ENCODE results near the gene PHF19.

Gene PHF19

GRCh38 chr9:120892748-120893610, 16.0 kb upstream of the PHF19 start:
- no peak for DNase-seq (ENCODE audit: extremely low read depth in 1 of 2, low read depth in 1 of 2)

GRCh38 chr9:120891884-120892747, 15.1 kb upstream of the PHF19 start:
- DNase-seq (ENCODE audit: extremely low read depth in 1 of 2, low read depth in 1 of 2), result no peak

GRCh38 chr9:120891245-120891883, 14.4 kb upstream of the PHF19 start:
- no peak for DNase-seq (ENCODE audit: extremely low read depth in 1 of 2, low read depth in 1 of 2)

- DNase-seq (ENCODE audit: extremely low read depth in 1 of 2, low read depth in 1 of 2), result no peak
Measured at GRCh38 chr9:120890320-120891244, 13.6 kb upstream of the PHF19 start.

- DNase-seq (ENCODE audit: extremely low read depth in 1 of 2, low read depth in 1 of 2), result no peak
Measured at GRCh38 chr9:120889606-120890271, 12.8 kb upstream of the PHF19 start.

- no peak for DNase-seq (ENCODE audit: extremely low read depth in 1 of 2, low read depth in 1 of 2)
Measured at GRCh38 chr9:120888626-120889025, 11.6 kb upstream of the PHF19 start.

- no peak for DNase-seq (ENCODE audit: extremely low read depth in 1 of 2, low read depth in 1 of 2)
Measured at GRCh38 chr9:120886490-120886967, 9.5 kb upstream of the PHF19 start.

- no peak for DNase-seq (ENCODE audit: extremely low read depth in 1 of 2, low read depth in 1 of 2)
Measured at GRCh38 chr9:120885958-120886357, 9.0 kb upstream of the PHF19 start.

- no peak for DNase-seq (ENCODE audit: extremely low read depth in 1 of 2, low read depth in 1 of 2)
Measured at GRCh38 chr9:120885457-120885856, 8.5 kb upstream of the PHF19 start.

GRCh38 chr9:120883608-120883996, 6.6 kb upstream of the PHF19 start:
- no peak for DNase-seq (ENCODE audit: extremely low read depth in 1 of 2, low read depth in 1 of 2)

- no peak for DNase-seq (ENCODE audit: extremely low read depth in 1 of 2, low read depth in 1 of 2)
Measured at GRCh38 chr9:120882935-120883607, 6.1 kb upstream of the PHF19 start.

- DNase-seq (ENCODE audit: extremely low read depth in 1 of 2, low read depth in 1 of 2), result no peak
Measured at GRCh38 chr9:120879446-120879845, 2.5 kb upstream of the PHF19 start.

GRCh38 chr9:120878188-120879130, 1.5 kb upstream of the PHF19 start:
- no peak for DNase-seq (ENCODE audit: extremely low read depth in 1 of 2, low read depth in 1 of 2)

GRCh38 chr9:120877276-120878034, 467 bp upstream of the PHF19 start:
- DNase-seq (ENCODE audit: extremely low read depth in 1 of 2, low read depth in 1 of 2), result no peak

GRCh38 chr9:120875954-120876841, 790 bp downstream of the PHF19 start:
- DNase-seq (ENCODE audit: extremely low read depth in 1 of 2, low read depth in 1 of 2), result peak; percentile 64 to 72

GRCh38 chr9:120875643-120875953, 1.4 kb downstream of the PHF19 start:
- no peak for DNase-seq (ENCODE audit: extremely low read depth in 1 of 2, low read depth in 1 of 2)

- no peak for DNase-seq (ENCODE audit: extremely low read depth in 1 of 2, low read depth in 1 of 2)
Measured at GRCh38 chr9:120875195-120875565, 1.8 kb downstream of the PHF19 start.

All from activated CD8-positive, alpha-beta memory T cell treated with anti-CD3 and anti-CD28 coated beads for 1 hour (primary cell).